Heart left ventricle (tissue), 16 donors: ENCODE data around the gene KRT1. TPM values are rescaled to one million over a fixed set of nuclear protein-coding genes. Genes with fewer than 3 reads are reported as not detected.

Source experiments
- ATAC-seq, 4 donors: fragments of 200-7000 bp; cut with Tn5 transposase; one replicate each; pipeline ENCODE4 v1.9.1; 2020 to 2022; ENCODE audit warnings: moderate library complexity in 4 of 4, mild to moderate bottlenecking in 3 of 4, moderate number of reproducible peaks in 1 of 4
- DNase-seq, 5 donors: peaks; one replicate each; pipeline ENCODE4 v3.0.0-alpha.2; 2020
- H3K27ac ChIP-seq, 12 donors: fragments of 200-600 bp; sonication (generic) in 4 of 12; one replicate each; pipeline versions ENCODE4 v1.5.0 to v1.8.0; 2016 to 2022; ENCODE audit warnings: mild to moderate bottlenecking in 2 of 12
- H3K27me3 ChIP-seq, 9 donors: fragments of 200-600 bp; sonication (generic) in 2 of 9; one replicate each; pipeline versions ENCODE4 v1.5.1 to v1.8.0; 2016 to 2022; ENCODE audit warnings: mild to moderate bottlenecking in 3 of 9
- H3K36me3 ChIP-seq, 9 donors: fragments of 200-600 bp; sonication (generic) in 2 of 9; one replicate each; pipeline versions ENCODE4 v1.5.0 to v1.8.0; 2018 to 2022; ENCODE audit warnings: mild to moderate bottlenecking in 2 of 9
- H3K4me1 ChIP-seq, 12 donors: fragments of 200-600 bp; sonication (generic) in 4 of 12; one replicate each; pipeline versions ENCODE4 v1.5.0 to v1.8.0; 2016 to 2022; ENCODE audit warnings: mild to moderate bottlenecking in 3 of 12
- H3K4me3 ChIP-seq, 12 donors: fragments of 200-600 bp; sonication (generic) in 4 of 12; one replicate each; pipeline versions ENCODE4 v1.5.0 to v1.8.0; 2017 to 2022; ENCODE audit warnings: mild to moderate bottlenecking in 9 of 12, moderate library complexity in 4 of 12
- H3K9me3 ChIP-seq, 12 donors: fragments of 200-600 bp; sonication (generic) in 4 of 12; one replicate each; pipeline versions ENCODE4 v1.5.0 to v1.8.0; 2016 to 2022; ENCODE audit warnings: mild to moderate bottlenecking in 1 of 12
- CTCF ChIP-seq, 12 donors: fragments of 200-600 bp; sonication (generic) in 4 of 12; IDR thresholded peaks; one replicate each; pipeline versions ENCODE4 v1.5.0 to v1.8.0; 2018 to 2022; ENCODE audit warnings: antibody characterized with exemption in 12 of 12, mild to moderate bottlenecking in 5 of 12
- POLR2A ChIP-seq, 2 donors: fragments of 450-650 bp; IDR thresholded peaks; one replicate each; pipeline ENCODE4 v1.6.1; 2017; ENCODE audit warnings: antibody characterized with exemption in 2 of 2, mild to moderate bottlenecking in 2 of 2, moderate library complexity in 2 of 2
- WGBS, 4 donors: extraction: QIAGEN DNeasy Blood & Tissue Kit in 2 of 4; methylation state at CpG; one replicate each; pipeline versions ENCODE4 v1.1.5 to v1.1.7; 2013 to 2018; 5-methylcytosine and 5-hydroxymethylcytosine counted together
- intact Hi-C, 10 donors: fragments of 100-400 bp; cut with DNase I; formaldehyde crosslinking; loops; one replicate each; pipeline versions ENCODE4 v1.11.1 to v1.14.2; 2022
- polyA plus RNA-seq, 2 donors: library from polyadenylated mRNA; stranded (reverse); fragments of 200-250 nt; gene quantifications; one replicate each; pipeline ENCODE4 v1.2.3, GENCODE V29; 2013
- total RNA-seq, 9 donors: library from RNA; depleted of rRNA in 2 of 9; stranded (reverse); fragments of >200 nt in 2 of 9; fragmentation: NEBNext Ultra II Directional in 3 of 9; extraction: Animal tissue kit (Norgen Biotek cat#: 25700) in 3 of 9; gene quantifications; one replicate each; pipeline versions ENCODE4 v1.1.0 to v1.2.4, GENCODE V29; 2016 to 2023
- donor health status: ischemic (EF 13 %, LVEDD 7.1; RV severe dilation, severe dysfunction).
- donor health status: healthy with polysubstance abuse.
- donor health status: DM: no; HTN: yes; CAD: no.
- donor health status: DM: no; HTN: no; CAD: no.
- donor health status: ischemic (EF 25% LVEDD 6.9; RV normal size, moderate dysfunction).
- donor health status: ischemic (EF 25% LVEDD 5.7; RV mildly dilated, moderate dysfunction).
- donor health status: healthy.
- donor health status: DM: yes; HTN: yes; CAD: no.
- donor health status: ischemic (EF 35%, LVEDD 5.7; RV mildly dilated, moderate dysfunction).
- donor health status: nonischemic (EF 11% LVEDD 7.7; RV severe dilation, severe dysfunction).
- donor health status: DM: yes; HTN: yes; CAD: no.
- donor health status: PGD.
- donor health status: ischemic (EF 29% LVEDD 5.4; RV normal size, mild dysfunction).
- donor health status: nonischemic (EF 23%, LVEDD 6.1; RV moderate dilation, normal function).

The KRT1 gene
- total and polyA plus RNA-seq, 11 donors = 0.35 TPM; not detected in 10

DNA sequence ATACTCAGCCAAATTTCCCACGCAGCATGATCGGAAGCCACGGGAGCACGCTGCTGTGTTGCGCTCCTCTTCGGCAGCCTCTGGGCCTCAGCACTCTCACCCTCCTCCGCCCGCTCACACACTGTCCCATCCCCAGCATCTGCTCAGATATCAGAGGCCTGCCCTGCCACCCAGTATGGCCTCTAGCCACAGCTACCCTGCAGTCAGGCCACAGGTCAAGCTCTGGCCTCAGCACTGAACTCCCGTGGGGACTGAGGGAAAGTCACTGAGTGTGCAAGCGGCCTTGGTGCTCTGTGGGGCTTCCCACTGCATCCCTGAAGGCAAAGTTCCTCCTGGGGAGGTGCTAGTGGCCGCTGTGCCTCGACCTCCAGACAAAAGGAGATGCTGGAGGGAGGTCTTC is 21.1 kb upstream of the KRT1 start:
- Histone ChIP-seq H3K4me3 (no peak overlapping the region), H3K36me3 (no peaks in the 10 kb centered on the region), H3K27me3 (peaks cover 0 to 11% (median 0%) of the 10 kb centered on the region in 9 donors), H3K4me1 (peaks cover 0 to 17% (median 7%) of the 10 kb centered on the region in 12 donors), H3K9me3 (no peaks in the 10 kb centered on the region), H3K27ac (no peak overlapping the region)
- DNase-seq = no peak
- 74 to 87% (median 79%) methylated on average over 10 to 12 of the region's 12 CpGs for WGBS, 4 donors
- TF ChIP-seq CTCF (IDR thresholded peaks at IDR 0.05) (no peak), POLR2A (IDR thresholded peaks at IDR 0.05) (no peak)
- no peak for ATAC-seq
- intact Hi-C loops = no loop called here

DNA sequence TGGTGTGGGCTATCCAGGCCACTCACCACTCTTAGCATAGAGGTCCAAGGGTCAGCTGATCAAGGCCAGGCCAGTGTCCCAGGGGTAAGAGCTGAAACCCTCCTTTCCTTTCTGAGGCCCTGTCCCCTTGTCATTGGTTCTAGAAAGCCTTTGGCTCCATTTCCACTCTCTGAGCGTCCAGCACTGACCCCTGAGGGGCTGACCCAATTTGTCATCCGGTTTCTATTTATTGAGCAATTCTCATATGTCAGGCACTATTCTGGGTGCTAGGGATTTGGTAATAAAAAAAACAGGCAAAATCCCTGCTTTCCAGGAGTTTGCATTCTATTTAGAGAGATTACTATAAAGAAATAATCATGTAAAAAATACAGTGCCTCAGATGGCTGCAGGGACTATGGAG is 19.8 kb upstream of the KRT1 start:
- Histone ChIP-seq H3K27me3 (peaks cover 0 to 12% (median 2%) of the 10 kb centered on the region in 9 donors), H3K4me1 (peaks cover 0 to 17% (median 7%) of the 10 kb centered on the region in 12 donors), H3K27ac (no peak overlapping the region), H3K9me3 (no peaks in the 10 kb centered on the region), H3K36me3 (no peaks in the 10 kb centered on the region), H3K4me3 (no peak overlapping the region)
- TF ChIP-seq POLR2A (IDR thresholded peaks at IDR 0.05) (no peak), CTCF (IDR thresholded peaks at IDR 0.05) (no peak)
- peak in 2 of 5 donors; percentile 16 to 29 for DNase-seq
- WGBS, 4 donors = 52 to 86% (median 63%) methylated on average over 2 of the region's 2 CpGs
- intact Hi-C loops = no loop called here
- peak; percentile 14 to 55 (median 34) for ATAC-seq

DNA sequence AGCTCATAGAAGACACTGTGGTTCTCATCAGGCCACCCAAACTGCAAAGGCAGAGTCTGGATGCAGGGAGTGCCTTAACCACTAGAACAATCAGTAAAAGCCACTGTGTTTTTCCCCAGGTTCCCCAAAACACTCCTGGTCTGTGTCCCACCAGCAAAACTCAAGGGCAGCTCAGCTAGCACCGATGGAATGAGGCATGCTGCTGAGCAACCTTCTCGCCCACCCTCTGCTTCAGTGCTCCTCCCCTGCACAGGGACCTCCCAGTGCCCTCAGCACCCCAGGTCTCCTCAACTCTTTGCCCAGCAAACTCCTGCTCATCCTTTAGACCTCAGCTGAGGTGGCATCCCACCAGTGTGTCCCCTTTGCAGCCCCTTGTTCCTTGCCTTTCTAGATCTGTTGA is 19.2 kb upstream of the KRT1 start:
- intact Hi-C loops = no loop called here
- H3K4me3 ChIP-seq = no peak overlapping the region
- WGBS, 4 donors = 67 to 74% (median 72%) methylated on average over 2 of the region's 2 CpGs

More for the DNA sequence above, 19.2 kb upstream of the KRT1 start:
- Histone ChIP-seq H3K27ac (no peak overlapping the region), H3K36me3 (no peaks in the 10 kb centered on the region), H3K4me1 (peaks cover 0 to 17% (median 7%) of the 10 kb centered on the region in 12 donors), H3K27me3 (peaks cover 0 to 12% (median 3%) of the 10 kb centered on the region in 9 donors), H3K9me3 (no peaks in the 10 kb centered on the region)
- DNase-seq (no peak), ATAC-seq (no peak)
- no peak for TF ChIP-seq POLR2A (IDR thresholded peaks at IDR 0.05)
- TF ChIP-seq CTCF (IDR thresholded peaks at IDR 0.05) = no peak
